Pulmonary artery endothelial cell (primary cell): ENCODE measurements around the gene CDHR3. TPM values are rescaled to one million over a fixed set of nuclear protein-coding genes. Genes with fewer than 3 reads are reported as not detected.
"Not testable (repeated sequence)": the region's sequence is repeated elsewhere in the genome, so short reads cannot be mapped to it uniquely, and the experiment has no call there.

Source experiments
- DNase-seq: peaks from one replicate; pipeline ENCODE4 v3.0.0-alpha.2; 2011; ENCODE audit warnings: low read depth, low spot score
- total RNA-seq: library from RNA; depleted of rRNA; stranded (reverse); fragments of >200 nt; gene quantifications from 2 replicates; pipeline ENCODE4 v1.2.3, GENCODE V29; 2014

Gene CDHR3
- total RNA-seq, 1 donor from 2014 or later: 1.4 TPM

GRCh38 chr7:105962353-105962752 is 711 bp upstream of the CDHR3 start:
- no peak for DNase-seq

GRCh38 chr7:105971845-105972244 is 8.8 kb downstream of the CDHR3 start:
- DNase-seq: no peak

GRCh38 chr7:105972276-105972675 is 9.2 kb downstream of the CDHR3 start:
- DNase-seq: no peak

- no peak for DNase-seq
These were observed 11.4 kb downstream of the CDHR3 start for GRCh38 chr7:105974471-105974870.

GRCh38 chr7:105975770-105976417 is 12.8 kb downstream of the CDHR3 start:
- no peak for DNase-seq

- no peak for DNase-seq
These were observed 13.8 kb downstream of the CDHR3 start for GRCh38 chr7:105976868-105977267.

GRCh38 chr7:105978035-105978434 is 15.0 kb downstream of the CDHR3 start:
- DNase-seq: no peak

- DNase-seq: no peak
These were observed 15.9 kb downstream of the CDHR3 start for GRCh38 chr7:105978974-105979373.

GRCh38 chr7:105979405-105979804 is 16.3 kb downstream of the CDHR3 start:
- no peak for DNase-seq

- no peak for DNase-seq
These were observed 17.8 kb downstream of the CDHR3 start for GRCh38 chr7:105980645-105981396.

- DNase-seq: no peak
These were observed 19.3 kb downstream of the CDHR3 start for GRCh38 chr7:105982388-105982787.

- not testable (repeated sequence) for DNase-seq
These were observed 21.7 kb downstream of the CDHR3 start for GRCh38 chr7:105984808-105985207.

- no peak for DNase-seq
These were observed 22.2 kb downstream of the CDHR3 start for GRCh38 chr7:105985229-105985628.

GRCh38 chr7:105985672-105986215 is 22.7 kb downstream of the CDHR3 start:
- DNase-seq: no peak

- no peak for DNase-seq
These were observed 24.0 kb downstream of the CDHR3 start for GRCh38 chr7:105987046-105987445.

GRCh38 chr7:105988276-105988675 is 25.2 kb downstream of the CDHR3 start:
- DNase-seq: no peak

- no peak for DNase-seq
These were observed 26.1 kb downstream of the CDHR3 start for GRCh38 chr7:105989191-105989590.

- DNase-seq: no peak
These were observed 26.6 kb downstream of the CDHR3 start for GRCh38 chr7:105989686-105990085.

GRCh38 chr7:105990141-105990540 is 27.1 kb downstream of the CDHR3 start:
- no peak for DNase-seq

GRCh38 chr7:105990727-105991453 is 27.8 kb downstream of the CDHR3 start:
- DNase-seq: no peak

GRCh38 chr7:105992905-105993304 is 29.8 kb downstream of the CDHR3 start:
- no peak for DNase-seq
